Lung (tissue), 12 donors: ENCODE data around the gene LIPJ. TPM values are rescaled to one million over a fixed set of nuclear protein-coding genes. Genes with fewer than 3 reads are reported as not detected.

Experiments
- ATAC-seq: fragments of 200-7000 bp; cut with Tn5 transposase; one replicate; pipeline ENCODE4 v1.9.1; 2020; ENCODE audit warnings: moderate number of reproducible peaks; ENCODE audit not compliant: insufficient read depth, low FRiP score
- DNase-seq, 3 donors: peaks; one replicate each; pipeline ENCODE4 v3.0.0-alpha.2; 2013 to 2017
- H3K27ac ChIP-seq, 2 donors: one replicate each; pipeline ENCODE4 v1.5.1; 2013; ENCODE audit warnings: mild to moderate bottlenecking in 2 of 2, moderate library complexity in 2 of 2, control low read depth in 1 of 2, inconsistent platforms in 1 of 2, low read depth in 1 of 2, low read length in 1 of 2
- H3K27me3 ChIP-seq, 3 donors: one replicate each; pipeline ENCODE4 v1.5.1; 2013; ENCODE audit warnings: low read length in 2 of 3; ENCODE audit not compliant: control insufficient read depth in 3 of 3, insufficient read depth in 3 of 3
- H3K36me3 ChIP-seq, 4 donors: one replicate each; pipeline ENCODE4 v1.5.1; 2013; ENCODE audit warnings: low read length in 4 of 4, mild to moderate bottlenecking in 1 of 4, moderate library complexity in 1 of 4; ENCODE audit not compliant: control insufficient read depth in 4 of 4, insufficient read depth in 4 of 4
- H3K4me1 ChIP-seq, 5 donors: one replicate each; pipeline ENCODE4 v1.5.1; 2013; ENCODE audit warnings: low read length in 5 of 5, mild to moderate bottlenecking in 2 of 5, moderate library complexity in 1 of 5; ENCODE audit not compliant: control insufficient read depth in 5 of 5, insufficient read depth in 5 of 5
- H3K4me3 ChIP-seq: one replicate; pipeline ENCODE4 v1.5.1; 2013; ENCODE audit warnings: mild to moderate bottlenecking, control low read depth, moderate library complexity
- H3K9ac ChIP-seq, 2 donors: one replicate each; pipeline ENCODE4 v1.5.1; 2013; ENCODE audit warnings: low read length in 2 of 2, control low read depth in 1 of 2; ENCODE audit not compliant: insufficient read depth in 1 of 2
- H3K9me3 ChIP-seq, 4 donors: one replicate each; pipeline ENCODE4 v1.5.1; 2013; ENCODE audit warnings: low read length in 3 of 4, mild to moderate bottlenecking in 1 of 4, moderate library complexity in 1 of 4; ENCODE audit not compliant: control insufficient read depth in 4 of 4, insufficient read depth in 3 of 4
- WGBS, 2 donors: extraction: QIAGEN DNeasy Blood & Tissue Kit; methylation state at CpG; one replicate each; pipeline ENCODE4 v1.1.7; 2013; 5-methylcytosine and 5-hydroxymethylcytosine counted together
- polyA plus RNA-seq, 2 donors: library from polyadenylated mRNA; stranded (reverse); fragments of 200-250 nt; gene quantifications; one replicate each; pipeline ENCODE4 v1.2.1, GENCODE V29; 2013
- total RNA-seq, 2 donors: library from RNA; depleted of rRNA in 1 of 2; stranded (reverse); fragments of >200 nt in 1 of 2; gene quantifications; one replicate each; pipeline ENCODE4 v1.2.1, GENCODE V29; 2014 to 2021
- TF ChIP-seq, protein P1 (sequence below): IDR thresholded peaks from 2 replicates; pipeline ENCODE4 v1.5.1; 2012; ENCODE audit warnings: mild to moderate bottlenecking; ENCODE audit errors: control extremely low read depth, extremely low read depth
- donor health status: control.
- donor health status: control.
- donor health status: Bipolar disorder and iron deficiency.
- donor health status: healthy.
- donor health status: DM: yes; HTN: yes; CAD: no.

Gene LIPJ
- total and polyA plus RNA-seq, 4 donors, result 0.02 to 0.14 (median 0.12) TPM; not detected in 1

DNA sequence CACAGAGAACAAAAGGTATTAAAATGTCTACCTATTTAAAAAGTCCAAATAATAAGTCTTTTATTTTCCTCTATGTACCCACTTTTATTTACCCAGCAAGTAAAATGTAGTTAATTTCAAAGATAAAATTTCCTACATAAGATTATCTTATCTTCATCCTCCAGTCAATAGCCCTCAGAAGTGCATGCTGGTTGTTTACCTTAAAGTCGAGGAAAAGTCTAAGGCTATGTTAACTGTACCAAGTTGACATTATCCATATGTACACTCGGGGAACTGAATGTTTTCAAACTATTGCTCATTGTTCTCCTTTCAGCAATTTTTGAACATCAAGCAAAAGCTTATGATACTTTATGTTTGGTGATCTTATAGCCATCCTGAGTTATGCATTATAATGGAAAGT is 53.6 kb downstream of the LIPJ start:
- Histone ChIP-seq H3K27ac (no peak overlapping the region), H3K36me3 (no peaks in the 10 kb centered on the region), H3K9ac (no peak overlapping the region), H3K27me3 (no peaks in the 10 kb centered on the region), H3K4me1 (no peaks in the 10 kb centered on the region), H3K4me3 (no peak overlapping the region), H3K9me3 (peaks cover 0 to 11% (median 5%) of the 10 kb centered on the region in 4 donors)
- no peak for ATAC-seq
- peak in 2 of 3 donors; percentile 19 to 44 for DNase-seq
- TF ChIP-seq, protein P1, sequence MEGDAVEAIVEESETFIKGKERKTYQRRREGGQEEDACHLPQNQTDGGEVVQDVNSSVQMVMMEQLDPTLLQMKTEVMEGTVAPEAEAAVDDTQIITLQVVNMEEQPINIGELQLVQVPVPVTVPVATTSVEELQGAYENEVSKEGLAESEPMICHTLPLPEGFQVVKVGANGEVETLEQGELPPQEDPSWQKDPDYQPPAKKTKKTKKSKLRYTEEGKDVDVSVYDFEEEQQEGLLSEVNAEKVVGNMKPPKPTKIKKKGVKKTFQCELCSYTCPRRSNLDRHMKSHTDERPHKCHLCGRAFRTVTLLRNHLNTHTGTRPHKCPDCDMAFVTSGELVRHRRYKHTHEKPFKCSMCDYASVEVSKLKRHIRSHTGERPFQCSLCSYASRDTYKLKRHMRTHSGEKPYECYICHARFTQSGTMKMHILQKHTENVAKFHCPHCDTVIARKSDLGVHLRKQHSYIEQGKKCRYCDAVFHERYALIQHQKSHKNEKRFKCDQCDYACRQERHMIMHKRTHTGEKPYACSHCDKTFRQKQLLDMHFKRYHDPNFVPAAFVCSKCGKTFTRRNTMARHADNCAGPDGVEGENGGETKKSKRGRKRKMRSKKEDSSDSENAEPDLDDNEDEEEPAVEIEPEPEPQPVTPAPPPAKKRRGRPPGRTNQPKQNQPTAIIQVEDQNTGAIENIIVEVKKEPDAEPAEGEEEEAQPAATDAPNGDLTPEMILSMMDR, result no peak
- WGBS, 2 donors, result 38 to 66% methylated on average over 2 of the region's 2 CpGs

DNA sequence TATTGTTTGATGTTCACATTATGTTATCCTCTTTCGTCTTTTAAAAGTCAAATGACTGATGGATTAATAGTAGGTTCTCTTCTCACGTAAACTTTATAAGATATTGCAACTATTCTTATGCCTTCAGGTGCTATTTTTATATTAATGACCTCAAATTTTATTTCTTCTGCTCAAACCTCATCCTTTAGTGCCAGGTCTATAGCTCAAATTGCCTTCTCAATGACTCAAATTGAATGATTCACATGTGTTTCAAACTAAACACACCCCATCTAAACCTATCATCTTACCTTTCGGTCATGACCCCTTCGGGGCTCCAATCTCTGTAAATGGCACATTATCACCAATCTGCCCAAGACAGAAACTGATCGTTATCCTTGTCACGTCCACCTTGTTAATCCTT is 55.6 kb downstream of the LIPJ start:
- Histone ChIP-seq H3K27ac (no peak overlapping the region), H3K4me1 (no peaks in the 10 kb centered on the region), H3K36me3 (no peaks in the 10 kb centered on the region), H3K9ac (no peak overlapping the region), H3K4me3 (no peak overlapping the region), H3K9me3 (peaks cover 0 to 9% (median 2%) of the 10 kb centered on the region in 4 donors), H3K27me3 (no peaks in the 10 kb centered on the region)
- no peak for ATAC-seq
- TF ChIP-seq, protein P1, result no peak
- no peak for DNase-seq
- WGBS, 2 donors, result 80 to 89% methylated on average over 6 of the region's 6 CpGs

DNA sequence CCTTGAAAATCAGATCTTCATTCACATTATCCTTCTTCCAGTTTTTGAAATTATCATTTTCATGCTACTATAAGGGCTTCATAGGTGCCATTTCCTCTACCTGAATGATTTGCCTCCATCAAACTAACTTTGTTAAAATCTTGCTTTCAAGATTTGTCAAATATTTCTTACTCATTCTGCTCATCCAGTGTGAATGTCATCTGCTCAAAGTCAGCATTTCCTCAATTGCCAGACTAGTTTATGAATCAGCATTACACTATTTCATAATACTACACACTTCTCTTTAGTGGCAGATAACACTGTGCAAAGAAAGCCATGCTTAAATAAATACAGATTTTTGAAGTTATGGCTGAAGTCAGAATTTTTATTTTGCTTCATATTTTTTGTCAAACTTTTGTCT is 56.4 kb downstream of the LIPJ start:
- TF ChIP-seq, protein P1, result no peak
- H3K36me3 ChIP-seq, result no peaks in the 10 kb centered on the region
- H3K4me1 ChIP-seq, result no peaks in the 10 kb centered on the region
- ATAC-seq (no peak), DNase-seq (no peak)
- no peaks in the 10 kb centered on the region for H3K27me3 ChIP-seq
- H3K4me3 ChIP-seq, result no peak overlapping the region
- H3K9me3 ChIP-seq, result peaks cover 0 to 9% (median 2%) of the 10 kb centered on the region in 4 donors
- no peak overlapping the region for H3K9ac ChIP-seq
- H3K27ac ChIP-seq, result no peak overlapping the region

DNA sequence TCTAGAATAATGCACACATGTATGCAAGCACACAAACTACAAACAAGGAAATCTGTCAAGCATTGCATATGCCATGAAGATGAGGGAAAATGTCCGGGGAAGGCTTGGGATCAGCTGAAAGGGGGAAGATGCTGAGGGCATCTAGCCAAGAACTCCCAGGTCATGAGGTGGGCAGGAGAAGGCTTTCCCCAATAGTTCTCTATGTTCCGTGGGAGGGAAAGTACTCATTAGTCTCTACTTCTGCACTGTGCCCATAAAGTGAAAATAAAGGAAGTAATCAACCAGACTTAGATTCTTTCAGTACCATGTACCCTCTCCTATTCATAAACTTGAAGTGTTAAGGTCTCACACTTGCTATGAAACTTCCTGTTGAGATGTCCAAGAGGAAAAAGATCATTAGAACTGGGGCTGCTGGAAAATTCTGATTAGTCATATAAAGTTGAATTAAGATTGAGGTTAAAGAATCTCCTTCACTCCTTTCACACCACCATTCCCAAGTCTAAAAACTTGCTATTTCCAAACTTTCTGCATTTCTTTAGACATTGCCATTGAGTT is 60.6 kb downstream of the LIPJ start:
- 50 to 53% methylated on average over 2 of the region's 2 CpGs for WGBS, 2 donors
- Histone ChIP-seq H3K4me1 (no peaks in the 10 kb centered on the region), H3K36me3 (no peaks in the 10 kb centered on the region), H3K4me3 (no peak overlapping the region), H3K9me3 (no peaks in the 10 kb centered on the region), H3K27me3 (no peaks in the 10 kb centered on the region), H3K27ac (no peak overlapping the region), H3K9ac (no peak overlapping the region)
- DNase-seq (no peak), ATAC-seq (no peak)
- TF ChIP-seq, protein P1, result no peak
